HG03196 (cell line): ENCODE measurements around the gene HSFX1.
"Not testable (repeated sequence)": the region's sequence is repeated elsewhere in the genome, so short reads cannot be mapped to it uniquely, and the experiment has no call there.

Source experiments
- ATAC-seq: cut with Tn5 transposase; IDR thresholded peaks from one replicate; pipeline ENCODE4 v1.9.1; 2021; ENCODE audit not compliant: unreplicated experiment

HSFX1 gene

GRCh38 chrX:149773768-149774167 is at the start of gene HSFX1:
Gene HSFX1 (plus strand): TSS chrX:149774068. CDS start chrX:149774682, 614 bp downstream.
- ATAC-seq, result not testable (repeated sequence)

- ATAC-seq, result not testable (repeated sequence)
These were observed 46.6 kb upstream of the HSFX1 start for GRCh38 chrX:149727308-149727707.

- ATAC-seq, result not testable (repeated sequence)
These were observed 31.6 kb upstream of the HSFX1 start for GRCh38 chrX:149742269-149742668.

GRCh38 chrX:149746390-149747007 is 27.4 kb upstream of the HSFX1 start:
- ATAC-seq, result not testable (repeated sequence)

GRCh38 chrX:149757206-149758067 is 16.4 kb upstream of the HSFX1 start:
- ATAC-seq, result no peak

- no peak for ATAC-seq
These were observed 15.7 kb upstream of the HSFX1 start for GRCh38 chrX:149758068-149758714.

- not testable (repeated sequence) for ATAC-seq
These were observed 15.2 kb upstream of the HSFX1 start for GRCh38 chrX:149758715-149759078.

- no peak for ATAC-seq
These were observed 14.0 kb upstream of the HSFX1 start for GRCh38 chrX:149759824-149760223.

- ATAC-seq, result no peak
These were observed 12.9 kb upstream of the HSFX1 start for GRCh38 chrX:149760965-149761364.

GRCh38 chrX:149761858-149762674 is 11.8 kb upstream of the HSFX1 start:
- not testable (repeated sequence) for ATAC-seq

- ATAC-seq, result no peak
These were observed 10.9 kb upstream of the HSFX1 start for GRCh38 chrX:149762696-149763614.

- not testable (repeated sequence) for ATAC-seq
These were observed 3.5 kb upstream of the HSFX1 start for GRCh38 chrX:149770344-149770743.

- ATAC-seq, result not testable (repeated sequence)
These were observed 842 bp upstream of the HSFX1 start for GRCh38 chrX:149773026-149773425.

GRCh38 chrX:149777999-149778398 is 4.1 kb downstream of the HSFX1 start:
- not testable (repeated sequence) for ATAC-seq

- not testable (repeated sequence) for ATAC-seq
These were observed 7.9 kb downstream of the HSFX1 start, which contains the start of gene MAGEA9 for GRCh38 chrX:149781727-149782126. Gene MAGEA9 (plus strand): TSS chrX:149781930. CDS start chrX:149786211, 4,281 bp downstream.

GRCh38 chrX:149795531-149795930 is 21.7 kb downstream of the HSFX1 start:
- ATAC-seq, result peak; percentile 85

GRCh38 chrX:149799095-149799714 is 25.3 kb downstream of the HSFX1 start:
- ATAC-seq, result no peak

- no peak for ATAC-seq
These were observed 26.1 kb downstream of the HSFX1 start for GRCh38 chrX:149799938-149800337.

- ATAC-seq, result no peak
These were observed 29.7 kb downstream of the HSFX1 start for GRCh38 chrX:149803458-149804062.
